Neural cell (in vitro differentiated cells): Measurements from ENCODE around the gene REPS2.

Source experiments
- CTCF ChIP-seq: fragments of 450-650 bp; IDR thresholded peaks from 2 replicates; pipeline ENCODE4 v1.5.1; 2014; ENCODE audit warnings: antibody characterized with exemption, mild to moderate bottlenecking, moderate library complexity; ENCODE audit not compliant: poor library complexity, severe bottlenecking
- EP300 ChIP-seq: fragments of 450-650 bp; conservative IDR thresholded peaks from 2 replicates; pipeline ENCODE4 v1.6.1; 2014; ENCODE audit warnings: antibody characterized with exemption, mild to moderate bottlenecking, moderate library complexity; ENCODE audit not compliant: poor library complexity, severe bottlenecking
- EZH2 ChIP-seq: fragments of 200-600, 300-800 bp; shearing (Covaris generic), sonication (generic); IDR thresholded peaks from 2 replicates; pipeline ENCODE4 v1.6.1; 2014; ENCODE audit warnings: antibody characterized with exemption, low read length, borderline replicate concordance, mild to moderate bottlenecking; ENCODE audit not compliant: insufficient read depth, poor library complexity, severe bottlenecking
- MXI1 ChIP-seq: fragments of 450-650 bp; conservative IDR thresholded peaks from 2 replicates; pipeline ENCODE4 v1.6.1; 2014; ENCODE audit warnings: antibody characterized with exemption, mild to moderate bottlenecking; ENCODE audit not compliant: poor library complexity, severe bottlenecking
- POLR2AphosphoS5 ChIP-seq: IDR thresholded peaks from 2 replicates; pipeline ENCODE4 v1.6.1; 2012
- RAD21 ChIP-seq: fragments of 450-650 bp; conservative IDR thresholded peaks from 2 replicates; pipeline ENCODE4 v1.6.1; 2014; ENCODE audit warnings: antibody characterized with exemption, mild to moderate bottlenecking, moderate library complexity
- TAF1 ChIP-seq: IDR thresholded peaks from 2 replicates; pipeline ENCODE4 v1.6.1; 2012; ENCODE audit warnings: low read depth

- TF ChIP-seq TAF1: no peak
- TF ChIP-seq EZH2: no peak
- no peak for TF ChIP-seq POLR2AphosphoS5
- TF ChIP-seq CTCF: no peak
- no peak for TF ChIP-seq RAD21
- no peak for TF ChIP-seq EP300
- no peak for TF ChIP-seq MXI1
Observed at GRCh38 chrX:17030580-17031270, 84.3 kb downstream of the REPS2 start.
